ENCODE results near the gene FUT9. TPM values are rescaled to one million over a fixed set of nuclear protein-coding genes. Genes with fewer than 3 reads are reported as not detected.

FUT9 gene
- total RNA-seq, 6 experiments from 2014 or later = not detected

DNA sequence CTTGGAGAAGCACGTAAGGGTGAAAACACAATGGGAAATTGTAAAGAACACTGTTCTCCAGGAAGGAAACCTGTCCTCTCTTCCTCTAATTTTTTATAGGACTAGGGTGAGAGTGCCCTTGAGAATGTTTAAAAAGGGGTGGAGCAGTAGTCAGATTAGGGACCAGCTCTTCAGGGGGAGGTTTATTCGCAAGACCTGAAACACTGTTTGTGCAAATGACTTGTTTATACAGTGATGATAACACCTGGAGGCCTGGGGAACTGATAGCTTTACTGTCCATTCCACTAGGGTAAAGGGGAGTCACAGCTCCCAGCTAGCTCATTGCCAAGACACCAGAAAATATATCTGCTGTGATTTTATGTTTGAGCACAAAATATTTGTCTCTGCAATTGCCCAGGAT, 8.1 kb upstream of the FUT9 start:
- Mint-ChIP-seq H3K4me3 (no peak overlapping the region), H3K36me3 (ENCODE audit: low read depth) (no peaks in the 10 kb centered on the region; the same call in 1 of the 2 replicates), H3K27me3 (ENCODE audit: insufficient read depth) (no peaks in the 10 kb centered on the region), H3K9me3 (peaks cover 11% of the 10 kb centered on the region), H3K27ac (no peak overlapping the region), H3K4me1 (ENCODE audit: low read depth) (no peaks in the 10 kb centered on the region)
- DNase-seq = no peak
- TF ChIP-seq, protein P1, sequence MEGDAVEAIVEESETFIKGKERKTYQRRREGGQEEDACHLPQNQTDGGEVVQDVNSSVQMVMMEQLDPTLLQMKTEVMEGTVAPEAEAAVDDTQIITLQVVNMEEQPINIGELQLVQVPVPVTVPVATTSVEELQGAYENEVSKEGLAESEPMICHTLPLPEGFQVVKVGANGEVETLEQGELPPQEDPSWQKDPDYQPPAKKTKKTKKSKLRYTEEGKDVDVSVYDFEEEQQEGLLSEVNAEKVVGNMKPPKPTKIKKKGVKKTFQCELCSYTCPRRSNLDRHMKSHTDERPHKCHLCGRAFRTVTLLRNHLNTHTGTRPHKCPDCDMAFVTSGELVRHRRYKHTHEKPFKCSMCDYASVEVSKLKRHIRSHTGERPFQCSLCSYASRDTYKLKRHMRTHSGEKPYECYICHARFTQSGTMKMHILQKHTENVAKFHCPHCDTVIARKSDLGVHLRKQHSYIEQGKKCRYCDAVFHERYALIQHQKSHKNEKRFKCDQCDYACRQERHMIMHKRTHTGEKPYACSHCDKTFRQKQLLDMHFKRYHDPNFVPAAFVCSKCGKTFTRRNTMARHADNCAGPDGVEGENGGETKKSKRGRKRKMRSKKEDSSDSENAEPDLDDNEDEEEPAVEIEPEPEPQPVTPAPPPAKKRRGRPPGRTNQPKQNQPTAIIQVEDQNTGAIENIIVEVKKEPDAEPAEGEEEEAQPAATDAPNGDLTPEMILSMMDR (IDR thresholded peaks at IDR 0.05) = no peak

DNA sequence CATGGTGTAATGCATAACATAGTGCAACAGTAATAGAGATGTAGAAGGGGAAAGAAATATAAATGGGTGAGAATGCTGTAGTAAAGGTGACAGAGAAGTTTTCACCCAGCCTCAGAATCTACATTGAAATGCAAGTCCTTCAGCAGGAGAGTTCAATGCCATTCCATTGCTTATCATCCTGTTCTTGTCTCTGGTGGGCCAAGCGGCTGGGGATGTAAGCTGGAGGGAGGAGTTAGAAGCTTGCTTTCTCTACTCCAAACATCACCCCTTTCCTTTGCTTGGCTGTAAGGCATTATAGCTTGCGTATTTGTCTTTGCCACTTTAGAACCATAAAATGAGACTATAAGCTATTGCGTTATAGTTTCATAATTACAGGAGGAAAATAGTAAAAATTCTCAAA, 2.2 kb upstream of the FUT9 start:
- Mint-ChIP-seq H3K4me3 (no peak overlapping the region), H3K27ac (no peak overlapping the region), H3K4me1 (ENCODE audit: low read depth) (no peaks in the 10 kb centered on the region), H3K27me3 (ENCODE audit: insufficient read depth) (no peaks in the 10 kb centered on the region), H3K9me3 (peaks cover 24% of the 10 kb centered on the region), H3K36me3 (ENCODE audit: low read depth) (no peaks in the 10 kb centered on the region)
- no peak for DNase-seq
- TF ChIP-seq, protein P1 (IDR thresholded peaks at IDR 0.05) = no peak

DNA sequence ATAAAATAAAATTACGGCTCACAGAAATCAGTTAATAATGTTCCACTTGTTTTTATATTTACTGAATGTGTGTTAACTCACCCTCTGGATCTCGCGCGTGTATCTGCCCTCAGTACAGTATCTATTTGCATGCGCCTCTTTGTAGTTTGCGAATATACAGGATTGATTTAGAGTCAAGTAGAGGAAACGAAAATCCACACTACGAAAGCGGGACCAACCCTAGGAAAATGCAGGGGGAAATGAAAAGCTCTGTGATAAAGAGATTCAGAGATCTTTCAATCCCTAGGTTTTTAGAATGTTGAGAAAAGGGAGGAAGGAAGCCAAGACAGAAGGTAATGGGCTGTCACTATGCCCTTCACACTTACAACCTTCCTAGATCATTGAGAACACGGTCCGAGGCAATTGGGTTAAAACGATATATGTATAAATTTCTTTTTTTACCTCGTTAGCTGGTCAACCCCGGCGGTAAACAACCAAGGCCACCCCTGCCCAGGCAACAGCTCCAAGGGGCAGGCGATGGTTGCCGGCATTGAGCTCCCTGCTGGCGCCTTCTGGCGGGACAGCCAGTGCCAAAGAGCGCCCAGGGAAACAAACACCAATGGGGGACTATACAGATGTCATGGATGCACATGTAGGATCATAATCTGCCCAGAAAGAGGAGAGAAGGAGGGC, 792 bp upstream of the FUT9 start:
- Mint-ChIP-seq H3K36me3 (ENCODE audit: low read depth) (no peaks in the 10 kb centered on the region), H3K27ac (no peak overlapping the region), H3K9me3 (peaks cover 24% of the 10 kb centered on the region), H3K4me3 (no peak overlapping the region), H3K27me3 (ENCODE audit: insufficient read depth) (no peaks in the 10 kb centered on the region), H3K4me1 (ENCODE audit: low read depth) (no peaks in the 10 kb centered on the region)
- DNase-seq = no peak
- TF ChIP-seq, protein P1 (IDR thresholded peaks at IDR 0.05) = no peak

DNA sequence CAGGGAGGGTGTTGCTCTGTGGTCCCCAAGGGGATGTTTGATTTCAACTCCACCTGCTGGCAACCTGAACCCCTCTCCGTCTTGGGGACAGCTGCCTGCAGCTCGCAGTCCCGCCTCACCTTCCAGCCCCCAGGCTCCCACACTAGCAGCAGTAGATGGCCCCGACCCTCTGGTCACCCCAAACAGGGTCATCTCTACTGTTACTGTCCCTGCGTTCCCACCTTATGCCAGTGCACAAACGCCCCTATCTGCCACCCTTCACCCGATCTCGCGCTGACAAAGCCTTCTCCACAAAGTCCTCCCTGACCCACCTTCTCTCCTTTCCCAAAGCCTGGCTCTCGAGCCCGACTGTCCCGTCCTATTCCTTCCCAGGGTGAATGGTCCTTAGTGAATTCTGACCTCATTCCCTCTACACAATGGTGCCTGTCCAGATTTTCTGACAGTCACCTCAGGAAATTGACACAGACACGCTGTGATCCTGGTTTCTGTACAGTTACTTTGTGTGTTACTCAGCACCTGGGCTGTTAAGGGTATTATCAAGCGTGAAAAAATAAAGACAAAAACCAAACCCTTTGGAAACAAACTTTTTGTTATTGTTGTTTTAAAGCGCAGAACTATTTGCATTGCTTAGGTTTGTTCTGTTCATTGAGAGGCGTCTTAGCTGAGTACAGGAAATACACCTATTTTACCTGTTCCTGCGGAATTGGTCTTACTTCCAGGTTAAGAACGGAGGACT, 728 bp downstream of the FUT9 start:
- no peak for DNase-seq
- H3K36me3 Mint-ChIP-seq (ENCODE audit: low read depth) = no peaks in the 10 kb centered on the region
- no peaks in the 10 kb centered on the region for H3K4me1 Mint-ChIP-seq (ENCODE audit: low read depth)
- no peak overlapping the region for H3K4me3 Mint-ChIP-seq
- peaks cover 38% of the 10 kb centered on the region for H3K9me3 Mint-ChIP-seq
- H3K27me3 Mint-ChIP-seq (ENCODE audit: insufficient read depth) = no peaks in the 10 kb centered on the region
- TF ChIP-seq, protein P1 (IDR thresholded peaks at IDR 0.05) = no peak
- no peak overlapping the region for H3K27ac Mint-ChIP-seq

DNA sequence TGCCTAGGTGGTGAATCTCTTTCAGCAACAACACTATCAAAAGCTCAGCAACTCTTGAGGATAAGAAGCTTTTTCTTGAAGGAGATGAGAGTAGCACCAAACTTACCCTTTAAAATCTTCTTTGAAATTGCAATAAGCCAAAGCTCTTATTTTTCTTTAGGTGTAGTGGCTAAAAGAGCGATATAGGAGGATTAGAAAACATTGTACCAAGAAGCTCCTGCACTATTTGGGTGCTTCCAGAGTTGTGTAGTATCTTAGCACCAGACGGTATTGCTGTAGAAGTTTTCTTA, 1.2 kb downstream of the FUT9 start:
- H3K4me1 Mint-ChIP-seq (ENCODE audit: low read depth) = no peaks in the 10 kb centered on the region
- no peaks in the 10 kb centered on the region for H3K36me3 Mint-ChIP-seq (ENCODE audit: low read depth)
- TF ChIP-seq, protein P1 (IDR thresholded peaks at IDR 0.05) = no peak
- no peak overlapping the region for H3K27ac Mint-ChIP-seq
- DNase-seq = no peak
- H3K9me3 Mint-ChIP-seq = peaks cover 42% of the 10 kb centered on the region
- no peak overlapping the region for H3K4me3 Mint-ChIP-seq
- H3K27me3 Mint-ChIP-seq (ENCODE audit: insufficient read depth) = no peaks in the 10 kb centered on the region

Data from HFFc6 (cell line).